HG02763 (cell line): Measurements from ENCODE around the gene MRPL10.
"Not testable (repeated sequence)": the region's sequence is repeated elsewhere in the genome, so short reads cannot be mapped to it uniquely, and the experiment has no call there.

ENCODE experiments used
- ATAC-seq: cut with Tn5 transposase; IDR thresholded peaks from one replicate; pipeline ENCODE4 v1.9.1; 2021; ENCODE audit warnings: mild to moderate bottlenecking, moderate library complexity; ENCODE audit not compliant: unreplicated experiment

The MRPL10 gene

GRCh38 chr17:47800686-47801085 is 30.7 kb downstream of the MRPL10 start:
- ATAC-seq, result no peak

- ATAC-seq, result no peak
Observed at GRCh38 chr17:47797797-47798196, 33.5 kb downstream of the MRPL10 start.

- no peak for ATAC-seq
Observed at GRCh38 chr17:47792979-47793378, 38.4 kb downstream of the MRPL10 start.

GRCh38 chr17:47792457-47792856 is 38.9 kb downstream of the MRPL10 start:
- ATAC-seq, result no peak

- ATAC-seq, result no peak
Observed at GRCh38 chr17:47791025-47791424, 40.3 kb downstream of the MRPL10 start.

- no peak for ATAC-seq
Observed at GRCh38 chr17:47789611-47790561, 41.5 kb downstream of the MRPL10 start.

- no peak for ATAC-seq
Observed at GRCh38 chr17:47785538-47786123, 45.7 kb downstream of the MRPL10 start.

GRCh38 chr17:47781397-47781796 is 49.9 kb downstream of the MRPL10 start:
- ATAC-seq, result no peak

GRCh38 chr17:47778184-47778635 is 53.1 kb downstream of the MRPL10 start:
- ATAC-seq, result no peak

GRCh38 chr17:47776330-47777197 is 54.8 kb downstream of the MRPL10 start:
- no peak for ATAC-seq

- no peak for ATAC-seq
Observed at GRCh38 chr17:47774987-47775580, 56.3 kb downstream of the MRPL10 start.

- ATAC-seq, result no peak
Observed at GRCh38 chr17:47774331-47774730, 57.0 kb downstream of the MRPL10 start.

- ATAC-seq, result not testable (repeated sequence)
Observed at GRCh38 chr17:47773649-47774048, 57.7 kb downstream of the MRPL10 start.
